HK-2 (cell line): Measurements from ENCODE around the gene DNAAF8.
"Not testable (repeated sequence)": the region's sequence is repeated elsewhere in the genome, so short reads cannot be mapped to it uniquely, and the experiment has no call there.

Experiments used
- DNase-seq: peaks from one replicate; pipeline ENCODE4 v3.0.0-alpha.2; 2018; ENCODE audit not compliant: unreplicated experiment

DNAAF8 gene

GRCh38 chr16:4723071-4723767 is 11.1 kb upstream of the DNAAF8 start:
- no peak for DNase-seq

GRCh38 chr16:4724661-4725270 is 9.6 kb upstream of the DNAAF8 start:
- no peak for DNase-seq

- DNase-seq: no peak
These were observed 7.7 kb upstream of the DNAAF8 start for GRCh38 chr16:4726616-4727015.

GRCh38 chr16:4728676-4729075 is 5.7 kb upstream of the DNAAF8 start:
- no peak for DNase-seq

- no peak for DNase-seq
These were observed 4.5 kb upstream of the DNAAF8 start for GRCh38 chr16:4729876-4730275.

- DNase-seq: no peak
These were observed 1.1 kb upstream of the DNAAF8 start for GRCh38 chr16:4733211-4733742.

GRCh38 chr16:4733747-4734062 is 632 bp upstream of the DNAAF8 start:
- DNase-seq: no peak

GRCh38 chr16:4734730-4735535 is 596 bp downstream of the DNAAF8 start:
- peak; percentile 76 for DNase-seq

GRCh38 chr16:4736546-4736945 is 2.2 kb downstream of the DNAAF8 start:
- DNase-seq: no peak

GRCh38 chr16:4737545-4737944 is 3.2 kb downstream of the DNAAF8 start:
- DNase-seq: no peak

GRCh38 chr16:4738370-4738769 is 4.0 kb downstream of the DNAAF8 start:
- DNase-seq: not testable (repeated sequence)

- DNase-seq: no peak
These were observed 9.0 kb downstream of the DNAAF8 start for GRCh38 chr16:4743226-4743878.

GRCh38 chr16:4744555-4745273 is 10.4 kb downstream of the DNAAF8 start:
- no peak for DNase-seq

GRCh38 chr16:4745274-4745569 is 10.9 kb downstream of the DNAAF8 start:
- no peak for DNase-seq

GRCh38 chr16:4746215-4746614 is 11.9 kb downstream of the DNAAF8 start:
- DNase-seq: no peak

- no peak for DNase-seq
These were observed 12.7 kb downstream of the DNAAF8 start for GRCh38 chr16:4746991-4747574.

GRCh38 chr16:4747906-4748681 is 13.8 kb downstream of the DNAAF8 start:
- DNase-seq: no peak

GRCh38 chr16:4748682-4749411 is 14.5 kb downstream of the DNAAF8 start:
- DNase-seq: no peak

- DNase-seq: no peak
These were observed 15.4 kb downstream of the DNAAF8 start for GRCh38 chr16:4749700-4750257.

GRCh38 chr16:4750896-4751295 is 16.6 kb downstream of the DNAAF8 start:
- no peak for DNase-seq
